WERI-Rb-1 (cell line): ENCODE data around the gene PLPP2.

Experiments
- DNase-seq: peaks from one replicate; pipeline ENCODE4 v3.0.0-alpha.2; 2020
- H3K27ac ChIP-seq: fragments of 250-450 bp; sonication (Bioruptor Pico); 2 replicates; pipeline ENCODE4 v1.5.1; 2020; ENCODE audit warnings: mild to moderate bottlenecking, moderate library complexity
- H3K27me3 ChIP-seq: fragments of 250-450 bp; sonication (Bioruptor Pico); 2 replicates; pipeline ENCODE4 v1.5.1; 2021; ENCODE audit warnings: mild to moderate bottlenecking, low read depth, moderate library complexity; ENCODE audit not compliant: insufficient read depth, severe bottlenecking
- H3K36me3 ChIP-seq: fragments of 250-450 bp; sonication (Bioruptor Pico); 2 replicates; pipeline ENCODE4 v1.5.1; 2020; ENCODE audit warnings: mild to moderate bottlenecking, moderate library complexity
- H3K4me3 ChIP-seq: 2 replicates; pipeline ENCODE4 v1.5.1; 2011; ENCODE audit warnings: low read depth, mild to moderate bottlenecking, control low read depth, low read length
- H3K9me3 ChIP-seq: fragments of 250-450 bp; sonication (Bioruptor Pico); 2 replicates; pipeline ENCODE4 v1.5.1; 2021; ENCODE audit warnings: mild to moderate bottlenecking, moderate library complexity; ENCODE audit not compliant: severe bottlenecking
- CTCF ChIP-seq: IDR thresholded peaks from 2 replicates; pipeline ENCODE4 v1.5.1; 2011; ENCODE audit warnings: low read depth, mild to moderate bottlenecking, control low read depth, inconsistent platforms, low read length

Gene PLPP2

GRCh38 chr19:289651-290371 lies 1.4 kb downstream of the PLPP2 start:
- no peak overlapping the region for H3K4me3 ChIP-seq
- TF ChIP-seq CTCF, result no peak
- no peaks in the 10 kb centered on the region for H3K9me3 ChIP-seq
- H3K27ac ChIP-seq, result no peak overlapping the region
- H3K36me3 ChIP-seq, result no peaks in the 10 kb centered on the region
- no peak for DNase-seq
- H3K27me3 ChIP-seq, result peaks cover 6% of the 10 kb centered on the region

DNA sequence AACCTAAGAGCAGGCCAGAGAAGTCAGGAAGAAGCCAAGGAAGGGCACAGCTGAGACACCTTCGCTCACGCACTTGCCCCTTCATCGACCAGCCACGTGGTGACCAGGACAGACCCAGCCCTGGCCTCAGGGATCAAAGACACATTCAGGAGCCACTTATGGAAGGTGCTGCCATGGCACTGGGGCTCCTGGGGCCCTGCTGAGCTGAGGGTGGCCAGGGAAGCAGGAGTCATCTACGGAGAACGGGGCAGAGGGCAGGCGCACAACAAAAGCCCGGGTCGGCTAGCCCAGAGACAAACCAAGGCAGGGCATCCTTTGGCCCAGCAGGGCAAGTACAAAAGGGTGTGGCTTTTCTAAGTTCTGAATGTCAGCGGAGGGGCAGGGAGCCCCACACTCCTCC lies 2.3 kb downstream of the PLPP2 start:
- H3K36me3 ChIP-seq, result no peaks in the 10 kb centered on the region
- no peak overlapping the region for H3K4me3 ChIP-seq
- no peak for DNase-seq
- no peak overlapping the region for H3K27ac ChIP-seq
- TF ChIP-seq CTCF, result no peak
- peaks cover 6% of the 10 kb centered on the region for H3K27me3 ChIP-seq
- H3K9me3 ChIP-seq, result no peaks in the 10 kb centered on the region

DNA sequence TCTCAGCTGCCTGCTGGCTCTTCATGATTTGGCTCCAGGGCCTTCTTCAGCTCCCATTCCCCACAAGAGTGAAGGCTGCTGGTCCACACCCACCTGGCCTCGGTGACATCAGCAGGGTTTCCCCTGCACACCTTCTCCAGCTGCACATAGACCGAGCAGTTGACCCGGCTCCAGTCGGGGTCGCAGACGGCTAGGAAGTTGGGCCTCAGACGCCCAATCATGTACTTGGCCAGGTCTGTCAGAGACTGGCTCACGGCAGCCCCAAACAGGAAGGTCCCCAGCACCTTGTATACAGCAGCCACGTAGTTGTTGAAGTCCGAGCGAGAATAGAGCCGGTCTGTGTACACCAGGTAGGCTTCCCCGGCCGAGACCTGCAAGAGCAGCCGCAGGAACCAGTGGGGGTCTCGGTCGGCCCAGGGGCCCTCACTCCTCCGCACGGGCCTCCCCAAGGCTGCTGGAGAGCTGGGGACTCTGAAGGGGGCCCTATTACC lies 3.8 kb downstream of the PLPP2 start:
- H3K4me3 ChIP-seq, result no peak overlapping the region
- no peak overlapping the region for H3K27ac ChIP-seq
- no peak for TF ChIP-seq CTCF
- no peaks in the 10 kb centered on the region for H3K36me3 ChIP-seq
- no peaks in the 10 kb centered on the region for H3K9me3 ChIP-seq
- peaks cover 6% of the 10 kb centered on the region for H3K27me3 ChIP-seq
- DNase-seq, result no peak

DNA sequence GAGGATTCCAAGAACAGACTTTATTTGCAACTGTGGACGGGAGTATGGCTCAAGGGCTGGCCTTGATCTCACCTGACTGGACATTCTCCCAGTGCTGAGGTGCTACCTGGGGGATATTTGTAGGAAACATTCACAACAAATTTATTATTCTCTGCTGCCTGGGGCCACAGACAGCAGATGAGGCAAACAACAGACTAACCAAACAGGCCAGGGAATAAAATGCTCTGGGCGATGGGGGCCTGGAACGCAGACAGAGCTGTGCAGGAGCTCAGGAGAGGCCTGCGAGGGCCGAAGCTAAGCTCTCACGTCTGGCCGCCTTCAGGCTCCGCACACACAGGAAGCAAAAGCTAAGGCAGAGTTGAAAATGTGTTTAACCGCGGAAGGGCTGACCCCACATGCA lies 7.8 kb downstream of the PLPP2 start:
- Histone ChIP-seq H3K27me3 (no peaks in the 10 kb centered on the region), H3K9me3 (no peaks in the 10 kb centered on the region), H3K36me3 (no peaks in the 10 kb centered on the region), H3K27ac (no peak overlapping the region), H3K4me3 (no peak overlapping the region)
- no peak for TF ChIP-seq CTCF
- no peak for DNase-seq

- no peak for TF ChIP-seq CTCF
- Histone ChIP-seq H3K4me3 (no peak overlapping the region), H3K9me3 (no peaks in the 10 kb centered on the region), H3K36me3 (no peaks in the 10 kb centered on the region), H3K27me3 (no peaks in the 10 kb centered on the region), H3K27ac (no peak overlapping the region)
- DNase-seq, result no peak
Observed at GRCh38 chr19:282501-282900, 8.7 kb downstream of the PLPP2 start.

DNA sequence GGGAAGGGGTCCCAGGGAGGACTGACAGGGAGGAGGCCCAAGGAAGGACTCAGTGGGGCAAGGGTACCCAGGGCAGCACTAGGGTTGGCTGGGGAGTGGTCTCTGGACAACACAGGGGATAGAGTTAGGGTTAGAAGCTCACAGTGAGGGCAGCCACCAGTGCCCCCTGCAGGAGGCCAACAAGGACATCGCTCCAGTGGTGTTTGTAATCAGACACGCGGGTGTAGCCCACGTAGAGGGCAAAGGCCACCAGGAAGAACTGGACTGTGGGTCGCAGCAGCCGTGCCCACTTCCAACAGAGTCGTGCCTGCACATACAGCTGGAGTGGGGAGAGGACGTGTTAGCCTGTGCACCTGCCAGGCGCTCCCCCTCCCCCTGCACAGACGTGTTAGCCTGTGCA lies 9.2 kb downstream of the PLPP2 start:
- Histone ChIP-seq H3K36me3 (no peaks in the 10 kb centered on the region), H3K4me3 (no peak overlapping the region), H3K27me3 (no peaks in the 10 kb centered on the region), H3K27ac (no peak overlapping the region), H3K9me3 (no peaks in the 10 kb centered on the region)
- TF ChIP-seq CTCF, result peak; percentile 61
- DNase-seq, result no peak
